GM18519 (cell line): ENCODE results near the gene ARL15.

Experiments
- ATAC-seq: cut with Tn5 transposase; IDR thresholded peaks from one replicate; pipeline ENCODE4 v1.9.1; 2021; ENCODE audit warnings: mild to moderate bottlenecking, moderate library complexity; ENCODE audit not compliant: unreplicated experiment, low FRiP score

Gene ARL15

GRCh38 chr5:53924392-53924791, 386.0 kb downstream of the ARL15 start:
- no peak for ATAC-seq

- no peak for ATAC-seq
Measured at GRCh38 chr5:53923961-53924360, 386.4 kb downstream of the ARL15 start.

GRCh38 chr5:53922508-53923498, 387.6 kb downstream of the ARL15 start:
- ATAC-seq = no peak

- no peak for ATAC-seq
Measured at GRCh38 chr5:53917826-53918225, 392.5 kb downstream of the ARL15 start.

- ATAC-seq = no peak
Measured at GRCh38 chr5:53917095-53917494, 393.3 kb downstream of the ARL15 start.

- no peak for ATAC-seq
Measured at GRCh38 chr5:53915120-53915519, 395.3 kb downstream of the ARL15 start.

- no peak for ATAC-seq
Measured at GRCh38 chr5:53913941-53914340, 396.4 kb downstream of the ARL15 start.

GRCh38 chr5:53908757-53909156, 401.6 kb downstream of the ARL15 start:
- ATAC-seq = no peak

- no peak for ATAC-seq
Measured at GRCh38 chr5:53907827-53908226, 402.5 kb downstream of the ARL15 start.

- no peak for ATAC-seq
Measured at GRCh38 chr5:53906736-53907135, 403.6 kb downstream of the ARL15 start.

GRCh38 chr5:53902296-53902907, 408.0 kb downstream of the ARL15 start:
- ATAC-seq = no peak

- ATAC-seq = no peak
Measured at GRCh38 chr5:53900677-53901076, 409.7 kb downstream of the ARL15 start.

- no peak for ATAC-seq
Measured at GRCh38 chr5:53895091-53895683, 415.2 kb downstream of the ARL15 start.

- ATAC-seq = no peak
Measured at GRCh38 chr5:53893626-53894025, 416.7 kb downstream of the ARL15 start.

GRCh38 chr5:53892224-53892623, 418.1 kb downstream of the ARL15 start:
- ATAC-seq = no peak

GRCh38 chr5:53891159-53891558, 419.2 kb downstream of the ARL15 start:
- ATAC-seq = no peak

- ATAC-seq = no peak
Measured at GRCh38 chr5:53890490-53890889, 419.9 kb downstream of the ARL15 start.

GRCh38 chr5:53884844-53885243, 425.5 kb downstream of the ARL15 start:
- no peak for ATAC-seq

GRCh38 chr5:53884417-53884816, 426.0 kb downstream of the ARL15 start:
- ATAC-seq = no peak

GRCh38 chr5:53882676-53883031, 427.7 kb downstream of the ARL15 start:
- ATAC-seq = no peak

- ATAC-seq = no peak
Measured at GRCh38 chr5:53882006-53882675, 428.2 kb downstream of the ARL15 start.
